Astrocyte (in vitro differentiated cells and primary cell): ENCODE results near the gene ATG13. TPM values are rescaled to one million over a fixed set of nuclear protein-coding genes. Genes with fewer than 3 reads are reported as not detected.
A peak's percentile ranks its signal among the peaks of the same experiment; 100 is the strongest.

Experiments used
- DNase-seq: peaks from one replicate; pipeline ENCODE4 v3.0.0-alpha.2; 2010; ENCODE audit warnings: low read depth
- FAIRE-seq: peaks from 2 replicates; lab custom pipeline; 2011; peaks lifted over from hg19 to GRCh38; lab: Jason Lieb, UNC
- H2AFZ ChIP-seq: 2 replicates; pipeline ENCODE4 v1.6.0; 2012; ENCODE audit warnings: low read depth, low read length, inconsistent platforms
- H3K27ac ChIP-seq: 2 replicates; pipeline ENCODE4 v1.5.1; 2011; ENCODE audit warnings: low read depth, low read length, inconsistent platforms
- H3K27me3 ChIP-seq: 2 replicates; pipeline ENCODE4 v1.6.0; 2011; ENCODE audit warnings: low read length, inconsistent platforms; ENCODE audit not compliant: insufficient read depth
- H3K36me3 ChIP-seq: 2 replicates; pipeline ENCODE4 v1.5.1; 2011; ENCODE audit warnings: low read length, inconsistent platforms; ENCODE audit not compliant: insufficient read depth
- H3K4me1 ChIP-seq: 2 replicates; pipeline ENCODE4 v1.5.1; 2011; ENCODE audit warnings: low read length, inconsistent platforms; ENCODE audit not compliant: insufficient read depth
- H3K4me2 ChIP-seq: 2 replicates; pipeline ENCODE4 v1.6.0; 2012; ENCODE audit warnings: low read length, inconsistent platforms
- H3K4me3 ChIP-seq: 2 replicates; pipeline ENCODE4 v1.5.1; 2011; ENCODE audit warnings: low read depth, mild to moderate bottlenecking, low read length, inconsistent platforms; ENCODE audit not compliant: insufficient read depth
- H3K79me2 ChIP-seq: 2 replicates; pipeline ENCODE4 v1.6.0; 2012; ENCODE audit warnings: mild to moderate bottlenecking, low read length, inconsistent platforms; ENCODE audit not compliant: insufficient read depth
- H3K9ac ChIP-seq: 2 replicates; pipeline ENCODE4 v1.6.0; 2012; ENCODE audit warnings: mild to moderate bottlenecking, low read length, inconsistent platforms
- H3K9me3 ChIP-seq: 2 replicates; pipeline ENCODE4 v1.5.1; 2012; ENCODE audit warnings: low read depth, mild to moderate bottlenecking, low read length, inconsistent platforms; ENCODE audit not compliant: insufficient read depth
- H4K20me1 ChIP-seq: 2 replicates; pipeline ENCODE4 v1.6.0; 2012; ENCODE audit warnings: low read length, inconsistent platforms; ENCODE audit not compliant: insufficient read depth
- H3K27ac Mint-ChIP-seq: one replicate; pipeline ENCODE4 v1.8.0; 2021; ENCODE audit warnings: mild to moderate bottlenecking, mixed read lengths; ENCODE audit not compliant: unreplicated experiment
- H3K27me3 Mint-ChIP-seq: one replicate; pipeline ENCODE4 v1.8.0; 2021; ENCODE audit warnings: low read depth, mixed read lengths; ENCODE audit not compliant: unreplicated experiment
- H3K36me3 Mint-ChIP-seq: one replicate; pipeline ENCODE4 v1.8.0; 2021; ENCODE audit warnings: low read depth, mixed read lengths; ENCODE audit not compliant: unreplicated experiment
- H3K4me1 Mint-ChIP-seq: one replicate; pipeline ENCODE4 v1.8.0; 2021; ENCODE audit warnings: low read depth, mixed read lengths; ENCODE audit not compliant: unreplicated experiment
- H3K4me3 Mint-ChIP-seq: one replicate; pipeline ENCODE4 v1.8.0; 2021; ENCODE audit warnings: mild to moderate bottlenecking, moderate library complexity, mixed read lengths; ENCODE audit not compliant: unreplicated experiment
- H3K9me3 Mint-ChIP-seq: one replicate; pipeline ENCODE4 v1.8.0; 2021; ENCODE audit warnings: mild to moderate bottlenecking, mixed read lengths; ENCODE audit not compliant: unreplicated experiment
- EZH2 ChIP-seq: IDR thresholded peaks from 2 replicates; pipeline ENCODE4 v1.6.1; 2012; ENCODE audit warnings: mild to moderate bottlenecking, low read length, inconsistent platforms; ENCODE audit not compliant: insufficient read depth
- total RNA-seq: library from RNA; stranded (reverse); gene quantifications from 2 replicates; pipeline ENCODE4 v1.2.1, GENCODE V29; 2021
- TF ChIP-seq, protein P1 (sequence below): IDR thresholded peaks from 2 replicates; pipeline ENCODE4 v1.5.1; 2011; ENCODE audit warnings: low read depth, mild to moderate bottlenecking, inconsistent platforms, low read length, moderate library complexity; ENCODE audit not compliant: insufficient read depth

The ATG13 gene
- total RNA-seq, 1 donor from 2014 or later = 116 TPM

DNA sequence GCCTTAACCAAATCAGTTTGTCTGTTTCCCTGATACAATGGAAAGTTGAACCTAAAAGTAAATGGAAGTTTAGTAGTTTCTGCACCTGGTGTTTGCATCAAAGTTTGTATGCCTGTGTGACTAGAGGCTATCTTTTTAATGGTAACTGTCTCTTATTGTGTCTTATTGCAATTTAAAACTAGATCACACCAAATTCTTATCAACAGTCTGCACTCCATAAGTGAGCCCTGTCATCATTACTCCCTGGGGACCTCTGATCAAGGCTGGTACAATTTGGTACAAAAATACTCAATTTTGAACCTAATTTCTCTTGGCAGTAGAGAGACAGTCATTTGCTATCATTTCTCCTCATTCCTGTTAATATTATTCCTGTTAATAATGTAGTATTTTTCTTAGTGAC lies 45.0 kb downstream of the ATG13 start:
- no peaks in the 10 kb centered on the region for H3K79me2 ChIP-seq
- peaks cover 32% of the 10 kb centered on the region for H3K4me1 Mint-ChIP-seq
- H3K27me3 Mint-ChIP-seq = no peaks in the 10 kb centered on the region
- peaks cover 34% of the 10 kb centered on the region for H3K36me3 ChIP-seq
- no peak overlapping the region for H3K4me3 Mint-ChIP-seq
- H3K4me1 ChIP-seq = peaks cover 7% of the 10 kb centered on the region
- FAIRE-seq (no peak), DNase-seq (no peak)
- H3K4me3 ChIP-seq = no peak overlapping the region
- no peak overlapping the region for H3K9ac ChIP-seq
- no peak overlapping the region for H3K27ac Mint-ChIP-seq
- H3K4me2 ChIP-seq = no peak overlapping the region
- no peak overlapping the region for H2AFZ ChIP-seq
- H3K9me3 ChIP-seq = no peaks in the 10 kb centered on the region
- peaks cover 22% of the 10 kb centered on the region for H3K36me3 Mint-ChIP-seq
- peaks cover 8% of the 10 kb centered on the region for H4K20me1 ChIP-seq
- H3K27ac ChIP-seq = no peak overlapping the region
- no peak for TF ChIP-seq EZH2
- TF ChIP-seq, protein P1, sequence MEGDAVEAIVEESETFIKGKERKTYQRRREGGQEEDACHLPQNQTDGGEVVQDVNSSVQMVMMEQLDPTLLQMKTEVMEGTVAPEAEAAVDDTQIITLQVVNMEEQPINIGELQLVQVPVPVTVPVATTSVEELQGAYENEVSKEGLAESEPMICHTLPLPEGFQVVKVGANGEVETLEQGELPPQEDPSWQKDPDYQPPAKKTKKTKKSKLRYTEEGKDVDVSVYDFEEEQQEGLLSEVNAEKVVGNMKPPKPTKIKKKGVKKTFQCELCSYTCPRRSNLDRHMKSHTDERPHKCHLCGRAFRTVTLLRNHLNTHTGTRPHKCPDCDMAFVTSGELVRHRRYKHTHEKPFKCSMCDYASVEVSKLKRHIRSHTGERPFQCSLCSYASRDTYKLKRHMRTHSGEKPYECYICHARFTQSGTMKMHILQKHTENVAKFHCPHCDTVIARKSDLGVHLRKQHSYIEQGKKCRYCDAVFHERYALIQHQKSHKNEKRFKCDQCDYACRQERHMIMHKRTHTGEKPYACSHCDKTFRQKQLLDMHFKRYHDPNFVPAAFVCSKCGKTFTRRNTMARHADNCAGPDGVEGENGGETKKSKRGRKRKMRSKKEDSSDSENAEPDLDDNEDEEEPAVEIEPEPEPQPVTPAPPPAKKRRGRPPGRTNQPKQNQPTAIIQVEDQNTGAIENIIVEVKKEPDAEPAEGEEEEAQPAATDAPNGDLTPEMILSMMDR = no peak
- no peaks in the 10 kb centered on the region for H3K27me3 ChIP-seq
- no peaks in the 10 kb centered on the region for H3K9me3 Mint-ChIP-seq

DNA sequence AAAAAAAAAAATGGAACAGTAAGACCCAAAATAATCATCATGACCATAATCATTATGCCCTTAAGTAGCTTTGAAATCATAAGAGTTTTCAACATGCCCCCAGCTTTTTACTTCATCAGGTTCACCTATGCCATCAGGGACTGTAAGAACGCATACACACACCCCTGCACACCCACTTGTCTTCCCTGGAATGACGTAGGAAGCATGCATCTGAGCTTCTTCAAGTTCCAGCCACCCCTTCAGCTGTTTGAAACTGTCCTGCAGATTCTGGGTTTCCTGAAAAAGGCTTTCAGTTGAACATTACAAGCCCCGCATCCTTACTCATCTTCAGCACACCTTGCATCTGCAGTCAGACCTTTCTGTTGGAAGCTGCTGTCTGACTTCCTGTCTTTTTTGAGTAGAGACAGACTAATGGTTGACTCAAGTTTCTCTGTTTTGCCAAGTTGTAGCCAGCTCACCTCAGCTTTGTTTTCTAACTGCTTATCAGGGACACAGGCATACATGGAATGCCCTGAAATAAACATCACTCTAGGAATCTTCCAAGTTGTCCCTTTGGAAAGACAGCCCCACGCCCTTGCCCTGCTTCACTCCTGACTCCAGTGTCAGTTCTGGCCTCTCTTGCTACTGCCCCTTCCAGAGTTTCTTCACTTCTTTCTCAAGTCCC lies 46.1 kb downstream of the ATG13 start:
- Histone ChIP-seq H3K27ac (no peak overlapping the region), H3K9ac (no peak overlapping the region), H3K36me3 (peaks cover 35% of the 10 kb centered on the region), H3K27me3 (no peaks in the 10 kb centered on the region), H3K79me2 (no peaks in the 10 kb centered on the region), H3K4me1 (peaks cover 7% of the 10 kb centered on the region), H3K9me3 (no peaks in the 10 kb centered on the region), H3K4me2 (peak overlapping the region; percentile 8), H4K20me1 (peaks cover 8% of the 10 kb centered on the region), H2AFZ (no peak overlapping the region), H3K4me3 (no peak overlapping the region)
- H3K36me3 Mint-ChIP-seq = peaks cover 12% of the 10 kb centered on the region
- no peak for FAIRE-seq
- TF ChIP-seq, protein P1 = no peak
- TF ChIP-seq EZH2 = no peak
- H3K4me1 Mint-ChIP-seq = peaks cover 22% of the 10 kb centered on the region
- H3K27me3 Mint-ChIP-seq = no peaks in the 10 kb centered on the region
- H3K4me3 Mint-ChIP-seq = no peak overlapping the region
- H3K27ac Mint-ChIP-seq = peak overlapping the region; percentile 20
- H3K9me3 Mint-ChIP-seq = no peaks in the 10 kb centered on the region
- no peak for DNase-seq

DNA sequence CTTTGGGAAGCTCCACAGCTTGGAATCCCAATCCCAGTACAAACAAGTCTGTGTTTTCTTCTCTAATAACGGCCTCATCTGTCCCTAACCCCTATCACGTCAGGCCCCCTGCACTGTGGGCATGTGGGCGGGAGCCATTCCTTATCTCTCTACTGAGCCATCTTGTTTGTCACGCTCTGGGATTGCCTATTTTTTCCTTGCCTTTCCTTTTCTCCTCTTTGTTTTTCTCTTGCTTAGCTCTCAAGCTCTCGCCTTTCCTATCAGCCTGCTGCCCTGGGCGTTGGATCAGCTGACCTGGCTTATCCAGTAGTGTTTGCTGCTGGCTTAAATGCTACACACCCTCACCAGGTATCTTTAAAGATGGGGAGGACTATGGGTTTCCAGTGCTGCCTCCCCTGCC lies 47.3 kb downstream of the ATG13 start:
- peak overlapping the region; percentile 9 for H3K27ac ChIP-seq
- TF ChIP-seq, protein P1 = no peak
- TF ChIP-seq EZH2 = no peak
- no peak overlapping the region for H3K9ac ChIP-seq
- H3K9me3 Mint-ChIP-seq = no peaks in the 10 kb centered on the region
- peaks cover 8% of the 10 kb centered on the region for H4K20me1 ChIP-seq
- H3K4me3 Mint-ChIP-seq = no peak overlapping the region
- no peaks in the 10 kb centered on the region for H3K9me3 ChIP-seq
- H3K27ac Mint-ChIP-seq = no peak overlapping the region
- no peak overlapping the region for H3K4me2 ChIP-seq
- peaks cover 13% of the 10 kb centered on the region for H3K4me1 Mint-ChIP-seq
- H3K4me1 ChIP-seq = peaks cover 7% of the 10 kb centered on the region
- H3K36me3 Mint-ChIP-seq = peaks cover 19% of the 10 kb centered on the region
- H3K36me3 ChIP-seq = peaks cover 38% of the 10 kb centered on the region
- no peak for FAIRE-seq
- DNase-seq = no peak
- H3K27me3 ChIP-seq = no peaks in the 10 kb centered on the region
- H3K27me3 Mint-ChIP-seq = no peaks in the 10 kb centered on the region
- no peak overlapping the region for H2AFZ ChIP-seq
- H3K79me2 ChIP-seq = no peaks in the 10 kb centered on the region
- H3K4me3 ChIP-seq = no peak overlapping the region
